Aorta (tissue), 5 donors: ENCODE measurements around the gene HK1. TPM values are rescaled to one million over a fixed set of nuclear protein-coding genes. Genes with fewer than 3 reads are reported as not detected.
A peak's percentile ranks its signal among the peaks of the same experiment; 100 is the strongest.
"Not testable (repeated sequence)": the region's sequence is repeated elsewhere in the genome, so short reads cannot be mapped to it uniquely, and the experiment has no call there.

Experiments
- ATAC-seq: fragments of 200-7000 bp; cut with Tn5 transposase; one replicate; pipeline ENCODE4 v1.9.1; 2022; ENCODE audit warnings: moderate library complexity; ENCODE audit not compliant: low FRiP score
- DNase-seq, 2 donors: peaks; one replicate each; pipeline ENCODE4 v3.0.0-alpha.2; 2020
- H3K27ac ChIP-seq, 2 donors: one replicate each; pipeline ENCODE4 v1.5.1; 2013; ENCODE audit warnings: low read length in 2 of 2, mild to moderate bottlenecking in 2 of 2, moderate library complexity in 2 of 2, control low read depth in 1 of 2, inconsistent platforms in 1 of 2, low read depth in 1 of 2
- H3K27me3 ChIP-seq, 2 donors: one replicate each; pipeline ENCODE4 v1.6.1; 2013; ENCODE audit warnings: control low read depth in 1 of 2, low read length in 1 of 2, mild to moderate bottlenecking in 1 of 2, moderate library complexity in 1 of 2; ENCODE audit not compliant: insufficient read depth in 2 of 2, control insufficient read depth in 1 of 2
- H3K36me3 ChIP-seq, 2 donors: one replicate each; pipeline ENCODE4 v1.6.1; 2013; ENCODE audit warnings: control low read depth in 1 of 2, low read length in 1 of 2, mild to moderate bottlenecking in 1 of 2; ENCODE audit not compliant: insufficient read depth in 2 of 2, control insufficient read depth in 1 of 2
- H3K4me1 ChIP-seq, 2 donors: one replicate each; pipeline ENCODE4 v1.6.1; 2013; ENCODE audit warnings: low read length in 2 of 2, control low read depth in 1 of 2, mild to moderate bottlenecking in 1 of 2, moderate library complexity in 1 of 2; ENCODE audit not compliant: insufficient read depth in 2 of 2, control insufficient read depth in 1 of 2
- H3K4me3 ChIP-seq, 2 donors: one replicate each; pipeline ENCODE4 v1.5.1; 2013; ENCODE audit warnings: low read length in 2 of 2, control low read depth in 1 of 2, mild to moderate bottlenecking in 1 of 2
- H3K9me3 ChIP-seq: one replicate; pipeline ENCODE4 v1.6.1; 2013; ENCODE audit warnings: mild to moderate bottlenecking, low read length; ENCODE audit not compliant: control insufficient read depth
- WGBS, 2 donors: extraction: QIAGEN DNeasy Blood & Tissue Kit; methylation state at CpG; one replicate each; pipeline ENCODE4 v1.1.7; 2013; 5-methylcytosine and 5-hydroxymethylcytosine counted together
- intact Hi-C, 2 donors: fragments of 100-400 bp; cut with DNase I; formaldehyde crosslinking; loops; one replicate each; pipeline versions ENCODE4 v1.14.2 to v1.15.0; 2022
- polyA plus RNA-seq, 2 donors: library from polyadenylated mRNA; stranded (reverse); fragments of 200-250 nt; gene quantifications; one replicate each; pipeline ENCODE4 v1.2.3, GENCODE V29; 2013
- total RNA-seq, 2 donors: library from RNA; stranded (reverse); fragmentation: NEBNext Ultra II Directional; extraction: Animal tissue kit (Norgen Biotek cat#: 25700); gene quantifications; one replicate each; pipeline ENCODE4 v1.2.1, GENCODE V29; 2021
- donor health status: healthy with polysubstance abuse.
- donor health status: Bipolar disorder and iron deficiency.
- donor health status: DM: no; HTN: no; CAD: no.
- donor health status: DM: no; HTN: no; CAD: no.
- donor health status: DM: yes; HTN: yes; CAD: no.

Gene HK1
- total and polyA plus RNA-seq, 4 donors: 41.7 to 133 (median 92.2) TPM

DNA sequence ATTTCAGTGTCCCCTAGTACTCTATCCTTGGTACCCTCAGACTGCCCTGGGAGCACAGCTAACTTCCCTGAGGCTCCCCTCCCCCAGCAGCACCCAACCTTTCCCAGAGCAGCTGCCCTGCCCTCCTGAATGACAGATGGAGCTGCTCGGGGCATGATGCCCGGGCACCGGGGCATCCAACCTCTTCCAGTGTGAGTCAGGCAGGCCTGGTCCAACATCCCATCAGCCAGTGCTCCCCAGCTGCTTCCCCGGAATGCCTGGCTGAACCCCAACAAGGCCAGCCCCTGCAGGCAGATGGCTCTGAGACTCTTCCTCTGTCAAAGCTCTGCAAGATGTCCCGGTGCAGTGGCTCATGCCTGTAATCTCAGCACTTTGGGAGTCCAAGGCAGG is 161.0 kb downstream of the HK1 start:
- 13 to 27% methylated on average over 5 of the region's 5 CpGs for WGBS, 2 donors
- Histone ChIP-seq H3K36me3 (no peaks in the 10 kb centered on the region), H3K4me1 (no peaks in the 10 kb centered on the region), H3K4me3 (no peak overlapping the region), H3K9me3 (no peaks in the 10 kb centered on the region), H3K27ac (no peak overlapping the region), H3K27me3 (no peaks in the 10 kb centered on the region)
- no peak for ATAC-seq
- no peak for DNase-seq
- intact Hi-C loops: no loop called here

GRCh38 chr10:69439813-69440506 is 161.7 kb downstream of the HK1 start:
- intact Hi-C loops: no loop called here
- no peaks in the 10 kb centered on the region for H3K36me3 ChIP-seq
- no peaks in the 10 kb centered on the region for H3K4me1 ChIP-seq
- ATAC-seq (no peak), DNase-seq (no peak)
- WGBS, 2 donors: 64 to 68% methylated on average over 5 of the region's 5 CpGs
- H3K4me3 ChIP-seq: no peak overlapping the region
- H3K27me3 ChIP-seq: no peaks in the 10 kb centered on the region
- no peak overlapping the region for H3K27ac ChIP-seq
- H3K9me3 ChIP-seq: no peaks in the 10 kb centered on the region

GRCh38 chr10:69443354-69443753 is 165.1 kb downstream of the HK1 start:
- Histone ChIP-seq H3K4me3 (no peak overlapping the region), H3K36me3 (no peaks in the 10 kb centered on the region), H3K27me3 (no peaks in the 10 kb centered on the region), H3K4me1 (no peaks in the 10 kb centered on the region), H3K27ac (no peak overlapping the region), H3K9me3 (no peaks in the 10 kb centered on the region)
- no peak for DNase-seq
- WGBS, 2 donors: 76 to 92% methylated on average over 1 of the region's 1 CpG
- ATAC-seq: no peak
- intact Hi-C loops: no loop called here

DNA sequence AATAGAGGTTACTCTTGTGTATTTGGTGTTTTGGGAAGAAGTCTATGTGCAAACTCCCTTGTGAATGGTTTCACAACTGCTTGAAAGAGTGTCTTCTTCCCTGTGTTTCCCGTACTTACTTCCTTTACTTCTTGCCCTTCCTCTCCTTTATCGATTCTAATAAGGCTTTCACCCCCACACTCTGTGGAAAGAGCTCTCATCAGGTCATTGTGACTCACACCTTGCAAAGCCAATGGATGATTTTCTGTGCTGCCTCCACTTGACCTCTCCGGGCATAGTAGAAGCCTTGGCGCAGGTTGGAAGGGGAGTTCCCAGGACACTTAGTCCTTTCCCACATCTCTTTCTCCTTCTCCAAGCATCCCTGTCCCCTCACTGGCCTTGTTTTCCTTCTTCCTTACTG is 166.7 kb downstream of the HK1 start:
- no peaks in the 10 kb centered on the region for H3K9me3 ChIP-seq
- H3K36me3 ChIP-seq: no peaks in the 10 kb centered on the region
- ATAC-seq (no peak), DNase-seq (no peak)
- no peak overlapping the region for H3K4me3 ChIP-seq
- H3K4me1 ChIP-seq: no peaks in the 10 kb centered on the region
- intact Hi-C loops: no loop called here
- 90 to 95% methylated on average over 4 of the region's 4 CpGs for WGBS, 2 donors
- H3K27me3 ChIP-seq: no peaks in the 10 kb centered on the region
- H3K27ac ChIP-seq: no peak overlapping the region

DNA sequence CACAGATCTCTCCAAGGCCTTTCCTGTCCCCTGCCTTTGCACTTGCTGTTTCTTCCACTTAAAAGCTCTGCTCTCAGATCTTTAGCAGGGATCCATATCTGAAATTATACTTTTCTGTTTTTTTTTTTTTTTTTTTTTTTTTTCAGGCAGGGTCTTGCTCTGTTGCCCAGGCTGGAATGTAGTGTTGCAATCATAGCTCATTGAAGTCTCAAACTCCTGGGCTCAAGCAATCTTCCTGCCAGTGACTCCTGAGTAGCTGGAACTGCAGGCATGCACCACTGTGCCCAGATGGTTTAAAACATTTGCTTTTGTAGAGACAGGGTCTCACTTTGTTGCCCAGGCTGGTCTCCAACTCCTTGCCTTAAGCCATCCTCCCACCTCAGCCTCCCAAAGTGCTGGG is 167.9 kb downstream of the HK1 start:
- no peak for DNase-seq
- Histone ChIP-seq H3K27ac (no peak overlapping the region), H3K36me3 (no peaks in the 10 kb centered on the region), H3K9me3 (no peaks in the 10 kb centered on the region), H3K27me3 (no peaks in the 10 kb centered on the region), H3K4me1 (no peaks in the 10 kb centered on the region), H3K4me3 (no peak overlapping the region)
- intact Hi-C loops: no loop called here
- ATAC-seq: no peak

DNA sequence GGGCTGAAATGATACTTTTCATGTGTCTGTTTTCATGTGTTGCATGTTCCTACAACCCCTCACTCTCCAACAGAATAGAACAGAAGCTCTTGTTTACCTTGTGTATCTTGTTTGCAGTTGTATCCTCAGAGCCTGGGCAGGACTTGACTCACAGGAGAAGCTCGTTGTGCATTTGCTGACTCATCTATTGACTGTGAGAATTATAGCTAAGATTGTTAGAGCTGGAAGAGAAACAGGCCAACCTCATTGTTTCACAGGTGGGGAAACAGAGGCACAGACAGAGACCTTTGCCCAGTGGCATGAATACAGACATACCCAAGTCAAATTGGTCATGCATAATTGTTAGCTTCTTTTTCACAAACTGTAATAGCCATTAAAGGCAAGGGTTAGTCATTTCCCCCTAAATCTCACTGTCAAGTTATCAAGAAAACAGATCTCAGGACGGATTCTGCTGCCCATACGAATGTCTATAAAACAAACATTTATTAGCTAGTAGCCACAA is 168.4 kb downstream of the HK1 start:
- DNase-seq: no peak
- H3K9me3 ChIP-seq: no peaks in the 10 kb centered on the region
- WGBS, 2 donors: 65 to 67% methylated on average over 3 of the region's 3 CpGs
- H3K36me3 ChIP-seq: no peaks in the 10 kb centered on the region
- intact Hi-C loops: no loop called here
- no peak overlapping the region for H3K4me3 ChIP-seq
- H3K27ac ChIP-seq: no peak overlapping the region
- no peaks in the 10 kb centered on the region for H3K27me3 ChIP-seq
- ATAC-seq: no peak
- no peaks in the 10 kb centered on the region for H3K4me1 ChIP-seq

- Histone ChIP-seq H3K9me3 (no peaks in the 10 kb centered on the region), H3K27me3 (no peaks in the 10 kb centered on the region), H3K4me3 (no peak overlapping the region), H3K27ac (no peak overlapping the region), H3K4me1 (no peaks in the 10 kb centered on the region), H3K36me3 (no peaks in the 10 kb centered on the region)
- WGBS, 2 donors: 32 to 50% methylated on average over 1 of the region's 1 CpG
- DNase-seq (no peak), ATAC-seq (peak; percentile 51)
- intact Hi-C loops: loop anchor here in 1 of 2 donors (5.0 kb wide), 1 partner anchor 47 kb away; no protein-coding TSS in a partner anchor
Measured at GRCh38 chr10:69449841-69450240, 171.5 kb downstream of the HK1 start.

- not testable (repeated sequence) for ATAC-seq, H3K9me3 ChIP-seq, H3K27ac ChIP-seq, DNase-seq, H3K27me3 ChIP-seq, H3K4me3 ChIP-seq, H3K4me1 ChIP-seq, H3K36me3 ChIP-seq
- intact Hi-C loops: loop anchor here in 1 of 2 donors (5.0 kb wide), 1 partner anchor 47 kb away; no protein-coding TSS in a partner anchor
- 84 to 86% methylated on average over 16 of the region's 16 CpGs for WGBS, 2 donors
Measured at GRCh38 chr10:69450395-69450794, 172.1 kb downstream of the HK1 start.

DNA sequence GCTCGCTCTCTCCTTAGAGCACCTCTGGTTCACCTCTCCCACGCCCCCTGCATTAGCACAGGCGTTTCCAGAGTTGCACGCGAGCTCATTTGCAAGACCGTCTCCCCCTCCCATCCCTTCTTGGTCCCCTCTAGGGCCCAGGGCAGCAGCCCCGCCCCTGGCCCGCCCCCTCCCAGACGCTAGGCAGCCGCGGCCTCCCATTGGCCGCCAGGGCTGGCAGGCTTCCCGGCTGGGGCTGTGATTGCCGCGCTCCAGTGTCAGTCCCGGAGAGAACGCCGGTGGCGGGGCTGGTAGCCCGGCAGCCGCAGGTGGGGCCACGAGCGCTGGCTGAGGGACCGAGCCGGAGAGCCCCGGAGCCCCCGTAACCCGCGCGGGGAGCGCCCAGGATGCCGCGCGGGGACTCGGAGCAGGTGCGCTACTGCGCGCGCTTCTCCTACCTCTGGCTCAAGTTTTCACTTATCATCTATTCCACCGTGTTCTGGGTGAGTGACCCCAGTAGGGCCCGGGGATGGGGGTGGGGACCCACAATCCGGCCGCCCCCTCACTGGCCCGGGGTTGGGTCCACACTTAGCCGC is 173.0 kb downstream of the HK1 start, which contains the start of gene TSPAN15:
TSS of gene TSPAN15 (plus strand) at position 257 of the 575 bp plus-strand sequence. CDS start at position 387, 130 bp downstream.
- DNase-seq (peak; percentile 91 to 95), ATAC-seq (peak; percentile 90)
- 1% methylated on average over 34 to 45 of the region's 45 CpGs for WGBS, 2 donors
- Histone ChIP-seq H3K36me3 (no peaks in the 10 kb centered on the region), H3K9me3 (no peaks in the 10 kb centered on the region), H3K4me1 (no peaks in the 10 kb centered on the region), H3K27me3 (no peaks in the 10 kb centered on the region), H3K27ac (no peak within 1 kb of the TSS), H3K4me3 (peak within 1 kb of the TSS; percentile 12 to 47)
- intact Hi-C loops: loop anchor here in 1 of 2 donors (5.0 kb wide), 1 partner anchor 46 kb away; no protein-coding TSS in a partner anchor
